22Rv1 (cell line): ENCODE results near the gene OR51E1.

ENCODE experiments used
- H3K27ac ChIP-seq: fragments of 450-650 bp; 2 replicates; pipeline ENCODE4 v1.5.1; 2017
- ZFX ChIP-seq: fragments of 450-650 bp; IDR thresholded peaks from 2 replicates; pipeline ENCODE4 v1.6.1; 2017; ENCODE audit warnings: antibody characterized with exemption, borderline replicate concordance
- TF ChIP-seq, protein P1 (sequence below): fragments of 450-650 bp; IDR thresholded peaks from 2 replicates; pipeline ENCODE4 v1.5.1; 2017; ENCODE audit warnings: mild to moderate bottlenecking

Gene OR51E1

DNA sequence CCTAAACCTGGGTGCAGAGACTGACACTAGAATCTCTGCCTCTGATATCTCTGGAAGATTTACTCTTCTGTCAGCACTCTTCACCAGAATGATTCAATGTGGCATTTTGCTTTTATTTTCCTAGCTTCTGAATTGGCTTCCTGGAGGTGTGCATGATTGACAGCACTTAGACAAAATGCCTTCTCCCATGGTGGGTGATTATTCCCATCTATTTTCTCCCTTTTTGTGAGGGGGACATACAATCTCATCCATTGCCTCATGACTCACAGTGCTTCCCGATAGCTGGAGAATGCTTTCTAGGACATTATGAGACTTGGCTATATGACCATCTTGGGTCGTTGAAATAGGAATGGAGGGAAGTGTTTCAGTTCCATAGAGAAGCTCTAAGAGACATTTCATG lies 31.8 kb upstream of the OR51E1 start:
- TF ChIP-seq, protein P1, sequence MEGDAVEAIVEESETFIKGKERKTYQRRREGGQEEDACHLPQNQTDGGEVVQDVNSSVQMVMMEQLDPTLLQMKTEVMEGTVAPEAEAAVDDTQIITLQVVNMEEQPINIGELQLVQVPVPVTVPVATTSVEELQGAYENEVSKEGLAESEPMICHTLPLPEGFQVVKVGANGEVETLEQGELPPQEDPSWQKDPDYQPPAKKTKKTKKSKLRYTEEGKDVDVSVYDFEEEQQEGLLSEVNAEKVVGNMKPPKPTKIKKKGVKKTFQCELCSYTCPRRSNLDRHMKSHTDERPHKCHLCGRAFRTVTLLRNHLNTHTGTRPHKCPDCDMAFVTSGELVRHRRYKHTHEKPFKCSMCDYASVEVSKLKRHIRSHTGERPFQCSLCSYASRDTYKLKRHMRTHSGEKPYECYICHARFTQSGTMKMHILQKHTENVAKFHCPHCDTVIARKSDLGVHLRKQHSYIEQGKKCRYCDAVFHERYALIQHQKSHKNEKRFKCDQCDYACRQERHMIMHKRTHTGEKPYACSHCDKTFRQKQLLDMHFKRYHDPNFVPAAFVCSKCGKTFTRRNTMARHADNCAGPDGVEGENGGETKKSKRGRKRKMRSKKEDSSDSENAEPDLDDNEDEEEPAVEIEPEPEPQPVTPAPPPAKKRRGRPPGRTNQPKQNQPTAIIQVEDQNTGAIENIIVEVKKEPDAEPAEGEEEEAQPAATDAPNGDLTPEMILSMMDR: no peak
- no peak for TF ChIP-seq ZFX
- H3K27ac ChIP-seq: no peak overlapping the region

DNA sequence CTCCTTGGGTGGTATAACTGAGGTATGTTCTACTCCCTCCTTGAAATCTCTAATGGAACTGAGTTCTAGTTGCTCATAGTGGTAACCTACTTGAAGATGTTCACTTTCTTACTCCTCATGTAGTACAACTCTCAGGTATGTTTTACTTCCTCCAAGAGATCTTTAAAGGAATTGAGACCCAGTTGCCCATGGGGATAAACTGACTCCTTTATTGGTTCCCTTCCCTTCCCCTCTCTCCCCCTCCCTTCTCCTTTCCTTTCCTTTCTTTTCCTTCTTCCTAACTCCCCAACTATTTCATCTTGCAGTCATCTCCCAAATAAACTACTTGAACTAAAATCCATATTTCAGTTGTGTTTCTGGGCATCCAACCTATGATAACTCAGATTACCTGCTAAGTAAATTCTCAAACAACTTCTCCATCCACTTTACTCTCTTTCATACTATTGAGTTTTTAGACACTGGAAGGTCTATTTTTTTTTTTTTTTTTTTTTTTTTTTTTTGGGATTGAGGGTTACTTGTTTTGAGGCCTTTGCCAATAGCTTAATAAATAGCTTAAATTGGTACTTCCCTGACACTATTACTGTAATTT lies 27.8 kb upstream of the OR51E1 start:
- no peak for TF ChIP-seq ZFX
- TF ChIP-seq, protein P1: no peak
- no peak overlapping the region for H3K27ac ChIP-seq

DNA sequence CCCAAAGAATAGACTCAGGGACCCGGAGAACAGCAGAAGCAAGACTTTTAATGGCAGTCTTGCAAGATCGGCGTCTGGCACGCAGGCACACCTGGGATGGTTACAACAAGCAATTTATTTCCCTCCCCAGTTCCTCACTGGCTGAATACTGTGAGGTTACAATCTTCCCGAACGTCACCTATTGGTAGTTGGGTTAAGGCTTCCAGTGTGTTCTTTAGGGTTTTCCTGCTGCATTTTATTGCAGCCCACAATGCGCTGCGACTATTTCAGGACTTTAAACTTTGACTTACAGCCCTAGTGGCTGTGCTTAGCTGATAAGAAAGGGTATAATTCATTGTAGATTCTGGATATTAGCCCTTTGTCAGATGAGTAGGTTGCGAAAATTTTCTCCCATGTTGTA lies 24.3 kb upstream of the OR51E1 start:
- no peak overlapping the region for H3K27ac ChIP-seq
- TF ChIP-seq, protein P1: no peak
- TF ChIP-seq ZFX: no peak

- H3K27ac ChIP-seq: no peak overlapping the region
- TF ChIP-seq, protein P1: peak; percentile 73
- TF ChIP-seq ZFX: no peak
Measured at GRCh38 chr11:4626207-4627099, 17.3 kb upstream of the OR51E1 start.

- no peak overlapping the region for H3K27ac ChIP-seq
- TF ChIP-seq, protein P1: no peak
Measured at GRCh38 chr11:4636136-4636535, 7.6 kb upstream of the OR51E1 start.

- no peak within 1 kb of the TSS for H3K27ac ChIP-seq
- TF ChIP-seq ZFX: no peak
- TF ChIP-seq, protein P1: peak; percentile 89
Measured at GRCh38 chr11:4636962-4637661, 6.7 kb upstream of the OR51E1 start, which contains the start of gene OR51D1. TSS of gene OR51D1 (plus strand) at chr11:4637477. CDS start at chr11:4639791, 2,314 bp downstream.

DNA sequence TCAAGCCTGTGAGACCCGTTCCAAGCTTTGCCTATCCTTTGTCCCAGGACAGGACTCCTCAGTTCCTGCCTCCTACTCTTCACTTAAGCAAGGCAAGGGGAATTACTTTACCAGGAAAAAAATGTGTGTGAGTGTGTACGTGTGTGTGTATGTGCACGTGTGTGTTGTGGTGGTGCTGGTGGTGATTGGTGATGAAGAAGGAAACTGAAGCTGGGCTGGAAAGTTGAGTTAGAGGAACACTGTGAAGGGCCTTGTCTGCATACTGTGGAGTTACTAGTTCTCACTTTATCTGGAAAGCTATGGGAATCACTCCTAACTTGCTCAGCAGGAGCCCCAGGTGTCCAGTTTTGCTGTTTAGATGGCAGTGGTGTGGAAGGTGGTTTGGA lies 6.1 kb upstream of the OR51E1 start:
- TF ChIP-seq, protein P1: no peak
- no peak for TF ChIP-seq ZFX
- no peak overlapping the region for H3K27ac ChIP-seq
